Osteoblast (primary cell): ENCODE measurements around the gene DUSP6. TPM values are rescaled to one million over a fixed set of nuclear protein-coding genes. Genes with fewer than 3 reads are reported as not detected.

Experiments
- DNase-seq: peaks from one replicate; pipeline ENCODE4 v3.0.0; 2011; ENCODE audit warnings: low spot score, mixed read lengths; ENCODE audit not compliant: insufficient read length; ENCODE audit errors: missing footprints
- H2AFZ ChIP-seq: 2 replicates; pipeline ENCODE4 v1.6.0; 2011; ENCODE audit warnings: mild to moderate bottlenecking, low read length
- H3K27ac ChIP-seq: 2 replicates; pipeline ENCODE4 v1.5.1; 2011; ENCODE audit warnings: mild to moderate bottlenecking, low read depth, low read length, moderate library complexity
- H3K27me3 ChIP-seq: 2 replicates; pipeline ENCODE4 v1.6.0; 2012; ENCODE audit warnings: mild to moderate bottlenecking, control low read depth, inconsistent platforms, low read length, moderate library complexity; ENCODE audit not compliant: insufficient read depth
- H3K36me3 ChIP-seq: 2 replicates; pipeline ENCODE4 v1.5.1; 2011; ENCODE audit warnings: mild to moderate bottlenecking, low read length, control low read depth, moderate library complexity; ENCODE audit not compliant: insufficient read depth
- H3K4me1 ChIP-seq: 2 replicates; pipeline ENCODE4 v1.5.1; 2011; ENCODE audit warnings: mild to moderate bottlenecking, low read length, control low read depth, moderate library complexity; ENCODE audit not compliant: insufficient read depth
- H3K4me2 ChIP-seq: 2 replicates; pipeline ENCODE4 v1.6.0; 2011; ENCODE audit warnings: mild to moderate bottlenecking, low read length; ENCODE audit not compliant: insufficient read depth
- H3K4me3 ChIP-seq: fragments of 200-600 bp; sonication (generic); 3 replicates; pipeline ENCODE4 v1.5.1; 2012; ENCODE audit warnings: mild to moderate bottlenecking, low read length, inconsistent platforms; ENCODE audit not compliant: insufficient read depth
- H3K79me2 ChIP-seq: 2 replicates; pipeline ENCODE4 v1.6.0; 2012; ENCODE audit warnings: mild to moderate bottlenecking, low read length, control low read depth, inconsistent platforms; ENCODE audit not compliant: insufficient read depth
- H3K9me3 ChIP-seq: 2 replicates; pipeline ENCODE4 v1.5.1; 2011; ENCODE audit warnings: low read depth, low read length, control low read depth
- H4K20me1 ChIP-seq: 2 replicates; pipeline ENCODE4 v1.6.0; 2012; ENCODE audit warnings: mild to moderate bottlenecking, low read length, control low read depth; ENCODE audit not compliant: insufficient read depth
- CTCF ChIP-seq: IDR thresholded peaks from 2 replicates; pipeline ENCODE4 v1.5.1; 2011; ENCODE audit warnings: mild to moderate bottlenecking, low read depth, low read length, moderate library complexity; ENCODE audit errors: extremely low read depth
- total RNA-seq: library from RNA; depleted of rRNA; stranded (reverse); fragments of >200 nt; gene quantifications from 2 replicates; pipeline ENCODE4 v1.2.3, GENCODE V29; 2012

DUSP6 gene
- total RNA-seq, 1 donor = 30.0 TPM

GRCh38 chr12:89328151-89329030 is 23.9 kb downstream of the DUSP6 start:
- Histone ChIP-seq H3K4me1 (no peaks in the 10 kb centered on the region), H2AFZ (peak overlapping the region; percentile 30), H4K20me1 (no peaks in the 10 kb centered on the region), H3K79me2 (no peaks in the 10 kb centered on the region), H3K27ac (no peak overlapping the region), H3K4me2 (no peak overlapping the region), H3K9me3 (peaks cover 2% of the 10 kb centered on the region), H3K36me3 (no peaks in the 10 kb centered on the region), H3K27me3 (no peaks in the 10 kb centered on the region), H3K4me3 (no peak overlapping the region)
- no peak for TF ChIP-seq CTCF
- DNase-seq = no peak

- Histone ChIP-seq H3K36me3 (no peaks in the 10 kb centered on the region), H3K9me3 (peaks cover 2% of the 10 kb centered on the region), H3K4me2 (no peak overlapping the region), H2AFZ (no peak overlapping the region), H3K4me1 (no peaks in the 10 kb centered on the region), H3K4me3 (no peak overlapping the region), H3K27me3 (no peaks in the 10 kb centered on the region), H4K20me1 (no peaks in the 10 kb centered on the region), H3K27ac (no peak overlapping the region), H3K79me2 (no peaks in the 10 kb centered on the region)
- DNase-seq = no peak
- TF ChIP-seq CTCF = no peak
These were observed 24.7 kb downstream of the DUSP6 start for GRCh38 chr12:89327486-89328094.

- no peak overlapping the region for H2AFZ ChIP-seq
- H3K4me1 ChIP-seq = no peaks in the 10 kb centered on the region
- peaks cover 2% of the 10 kb centered on the region for H3K9me3 ChIP-seq
- no peaks in the 10 kb centered on the region for H3K27me3 ChIP-seq
- no peak overlapping the region for H3K4me2 ChIP-seq
- TF ChIP-seq CTCF = no peak
- H3K27ac ChIP-seq = no peak overlapping the region
- DNase-seq = no peak
- H3K36me3 ChIP-seq = no peaks in the 10 kb centered on the region
- H4K20me1 ChIP-seq = no peaks in the 10 kb centered on the region
- H3K4me3 ChIP-seq = no peak overlapping the region
- no peaks in the 10 kb centered on the region for H3K79me2 ChIP-seq
These were observed 25.9 kb downstream of the DUSP6 start for GRCh38 chr12:89326239-89327040.

- Histone ChIP-seq H3K27me3 (no peaks in the 10 kb centered on the region), H3K4me3 (no peak overlapping the region), H2AFZ (no peak overlapping the region), H3K9me3 (no peaks in the 10 kb centered on the region), H3K27ac (no peak overlapping the region), H3K4me2 (no peak overlapping the region), H4K20me1 (no peaks in the 10 kb centered on the region), H3K79me2 (no peaks in the 10 kb centered on the region), H3K4me1 (no peaks in the 10 kb centered on the region), H3K36me3 (no peaks in the 10 kb centered on the region)
- DNase-seq = no peak
- no peak for TF ChIP-seq CTCF
These were observed 26.8 kb downstream of the DUSP6 start for GRCh38 chr12:89325495-89325894.
